ENCODE data around the gene METRNL. TPM values are rescaled to one million over a fixed set of nuclear protein-coding genes. Genes with fewer than 3 reads are reported as not detected.
A peak's percentile ranks its signal among the peaks of the same experiment; 100 is the strongest.

The METRNL gene
- total and polyA plus RNA-seq, 12 donors: 39.0 to 134 (median 70.9) TPM

GRCh38 chr17:83098241-83099085, 19.1 kb downstream of the METRNL start:
- DNase-seq (no peak), ATAC-seq (peak in 6 of 8 donors; percentile 4 to 21 (median 8))
- H3K27me3 ChIP-seq: peaks cover 0 to 28% (median 17%) of the 10 kb centered on the region in 7 donors
- H3K4me3 ChIP-seq: peak overlapping the region in 1 of 10 donors; percentile 40
- H3K9me3 ChIP-seq: no peaks in the 10 kb centered on the region
- no peak for TF ChIP-seq CTCF (IDR thresholded peaks at IDR 0.05)
- H3K4me1 ChIP-seq: peaks cover 16 to 47% (median 41%) of the 10 kb centered on the region in 9 donors
- peaks cover 0 to 36% (median 17%) of the 10 kb centered on the region in 9 donors for H3K36me3 ChIP-seq
- intact Hi-C loops (cut with DNase I): no loop called here
- 31 to 37% methylated on average over 31 of the region's 31 CpGs for WGBS, 2 donors
- peak overlapping the region in 6 of 10 donors; percentile 25 to 86 (median 82) for H3K27ac ChIP-seq

DNA sequence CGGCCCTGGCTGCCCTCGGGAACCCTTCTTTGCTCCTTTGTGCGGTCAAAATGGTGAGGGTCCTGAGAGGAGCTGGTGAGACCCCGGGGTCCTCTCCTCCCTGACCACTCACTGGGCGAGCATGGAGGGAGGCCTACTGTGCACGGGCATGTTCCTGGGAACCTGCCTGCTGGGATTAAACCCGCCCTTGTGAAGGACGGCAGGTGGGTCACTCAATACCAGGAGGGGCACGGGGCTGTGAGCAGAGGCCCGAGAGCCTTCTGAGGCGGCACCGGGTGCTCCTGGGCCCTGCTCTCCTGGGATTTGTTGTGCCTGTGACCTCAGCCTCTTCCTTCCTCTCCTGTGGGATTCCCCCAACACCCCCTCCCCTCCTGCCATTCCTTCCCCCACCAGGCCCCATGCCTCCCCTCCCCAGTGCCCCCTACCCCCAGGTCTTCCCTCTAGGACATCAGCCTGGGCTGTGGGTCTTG, 19.7 kb downstream of the METRNL start:
- intact Hi-C loops (cut with DNase I): no loop called here
- H3K4me1 ChIP-seq: peaks cover 16 to 47% (median 41%) of the 10 kb centered on the region in 9 donors
- H3K27ac ChIP-seq: peak overlapping the region in 8 of 10 donors; percentile 48 to 86 (median 80)
- H3K36me3 ChIP-seq: peaks cover 0 to 29% (median 16%) of the 10 kb centered on the region in 9 donors
- TF ChIP-seq CTCF (IDR thresholded peaks at IDR 0.05): no peak
- WGBS, 2 donors: 38 to 45% methylated on average over 12 of the region's 12 CpGs
- DNase-seq: no peak
- peak overlapping the region in 5 of 10 donors; percentile 22 to 44 (median 40) for H3K4me3 ChIP-seq
- peak in 7 of 8 donors; percentile 1 to 11 (median 4) for ATAC-seq
- H3K27me3 ChIP-seq: peaks cover 0 to 28% (median 17%) of the 10 kb centered on the region in 7 donors
- no peaks in the 10 kb centered on the region for H3K9me3 ChIP-seq

GRCh38 chr17:83099570-83100181, 20.3 kb downstream of the METRNL start:
- peak in 1 of 9 donors; percentile 10 for TF ChIP-seq CTCF (IDR thresholded peaks at IDR 0.05)
- peaks cover 0 to 23% (median 10%) of the 10 kb centered on the region in 9 donors for H3K36me3 ChIP-seq
- H3K4me3 ChIP-seq: peak overlapping the region in 9 of 10 donors; percentile 6 to 44 (median 40)
- DNase-seq (no peak), ATAC-seq (peak; percentile 15 to 60 (median 36))
- 3 to 5% methylated on average over 34 of the region's 34 CpGs for WGBS, 2 donors
- H3K27me3 ChIP-seq: peaks cover 0 to 28% (median 17%) of the 10 kb centered on the region in 7 donors
- H3K9me3 ChIP-seq: no peaks in the 10 kb centered on the region
- H3K4me1 ChIP-seq: peaks cover 16 to 47% (median 41%) of the 10 kb centered on the region in 9 donors
- H3K27ac ChIP-seq: peak overlapping the region in 9 of 10 donors; percentile 48 to 86 (median 78)
- intact Hi-C loops (cut with DNase I): no loop called here

DNA sequence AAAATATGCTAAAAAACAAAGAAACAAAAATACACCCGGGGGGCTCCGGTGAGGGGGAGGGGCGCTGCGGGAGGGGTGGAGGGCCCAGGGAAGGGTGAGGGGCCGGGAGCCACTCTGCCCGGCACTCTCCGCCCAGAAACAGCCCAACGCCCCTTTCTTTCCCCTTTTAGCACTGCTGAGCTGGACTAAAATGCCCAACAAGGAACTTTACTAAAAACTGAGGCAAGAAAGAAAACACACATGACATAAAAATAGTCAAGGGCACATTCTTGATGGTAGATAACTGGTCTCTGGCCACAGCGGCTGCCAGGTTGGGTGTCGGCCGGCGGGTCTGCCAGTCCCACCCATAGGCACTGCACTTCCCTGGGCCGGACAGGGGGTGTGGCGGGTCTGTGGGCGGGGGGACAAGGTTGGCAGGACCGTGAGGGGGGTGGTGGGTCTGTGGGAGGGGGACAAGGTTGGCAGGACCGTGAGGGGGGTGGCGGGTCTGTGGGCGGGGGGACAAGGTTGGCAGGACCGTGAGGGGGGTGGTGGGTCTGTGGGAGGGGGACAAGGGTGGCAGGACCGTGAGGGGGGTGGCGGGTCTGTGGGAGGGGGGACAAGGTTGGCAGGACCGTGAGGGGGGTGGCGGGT, 20.9 kb downstream of the METRNL start:
- intact Hi-C loops (cut with DNase I): no loop called here
- ATAC-seq (peak in 6 of 8 donors; percentile 7 to 49 (median 26)), DNase-seq (no peak)
- Histone ChIP-seq H3K36me3 (peaks cover 0 to 17% (median 4%) of the 10 kb centered on the region in 9 donors), H3K4me1 (peaks cover 16 to 49% (median 41%) of the 10 kb centered on the region in 9 donors), H3K9me3 (no peaks in the 10 kb centered on the region), H3K27me3 (peaks cover 0 to 28% (median 17%) of the 10 kb centered on the region in 7 donors), H3K4me3 (peak overlapping the region in 9 of 10 donors; percentile 6 to 44 (median 40)), H3K27ac (peak overlapping the region in 9 of 10 donors; percentile 48 to 86 (median 78))
- 15 to 25% methylated on average over 22 to 24 of the region's 24 CpGs for whole genome bisulfite sequencing, 2 donors
- no peak for TF ChIP-seq CTCF (IDR thresholded peaks at IDR 0.05)

Data from heart right ventricle (tissue), 16 donors.